ENCODE measurements around the gene VPS13C.
"Not testable (repeated sequence)": the region's sequence is repeated elsewhere in the genome, so short reads cannot be mapped to it uniquely, and the experiment has no call there.

The VPS13C gene

GRCh38 chr15:62047282-62047827, 12.9 kb downstream of the VPS13C start:
- DNase-seq, result no peak

GRCh38 chr15:62046078-62046743, 14.0 kb downstream of the VPS13C start:
- peak; percentile 45 for DNase-seq

DNA sequence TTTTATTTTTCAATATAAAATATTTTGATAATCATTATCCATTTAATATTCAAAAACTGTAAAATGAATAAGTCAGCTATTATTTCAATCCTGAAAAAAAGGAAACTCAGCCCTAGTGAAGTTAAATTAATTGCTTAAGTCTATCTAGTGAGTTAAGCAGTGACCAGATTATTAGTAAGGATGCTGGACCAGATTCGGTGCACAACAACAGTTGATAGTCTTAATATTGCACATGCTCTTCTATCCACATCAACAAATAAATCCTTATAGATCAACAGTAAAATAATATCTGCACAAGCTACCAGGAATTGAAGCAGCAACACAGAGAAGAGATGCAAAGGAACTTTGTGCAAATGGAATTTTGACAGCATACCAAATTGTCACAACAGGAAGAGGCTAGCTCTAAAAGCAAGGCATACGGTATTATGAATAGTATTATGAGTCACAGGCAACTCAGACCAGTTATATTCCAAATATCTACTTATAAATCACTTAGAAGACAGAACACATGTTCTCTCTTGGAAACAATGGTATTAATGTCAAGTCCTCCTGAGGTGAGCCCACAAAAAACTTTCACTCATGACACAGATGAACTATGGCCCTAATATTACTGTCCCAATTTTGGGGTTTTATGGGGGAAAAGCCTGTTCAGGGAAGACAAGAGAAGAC, 24.9 kb downstream of the VPS13C start:
- DNase-seq, result no peak

DNA sequence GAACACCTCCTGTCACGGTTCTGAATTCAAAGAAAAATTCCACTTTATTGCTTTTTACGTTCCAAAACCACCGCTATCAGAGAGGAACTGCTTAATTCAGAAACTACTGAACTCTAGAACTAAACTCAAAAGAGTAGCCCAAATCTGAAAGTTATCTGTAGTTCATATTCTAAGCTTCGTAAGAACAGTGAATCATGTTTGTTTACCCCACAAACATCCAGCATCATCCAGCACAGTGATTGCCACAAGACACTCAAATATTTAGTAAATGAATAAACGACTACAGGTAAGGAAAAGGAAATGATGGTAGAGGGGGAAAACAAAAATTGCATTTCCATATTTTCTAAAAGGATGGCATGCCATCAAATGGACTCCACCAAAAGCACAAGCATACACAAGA, 32.3 kb downstream of the VPS13C start:
- DNase-seq, result no peak

DNA sequence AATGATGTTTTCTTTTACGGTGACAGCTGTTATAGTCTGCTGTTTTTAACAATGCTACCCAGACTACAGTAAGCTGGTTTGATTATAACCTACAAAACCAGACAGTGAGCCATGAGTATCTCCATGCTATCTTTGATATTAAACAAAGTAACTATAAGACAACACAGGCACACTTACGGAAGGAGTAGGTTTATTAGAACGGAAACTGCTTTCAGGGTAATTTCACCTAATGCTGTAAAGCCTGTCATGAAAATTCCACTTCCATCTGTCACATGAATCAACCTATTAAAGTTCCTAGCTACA, 33.0 kb downstream of the VPS13C start:
- no peak for DNase-seq

- DNase-seq, result no peak
These were observed 33.6 kb downstream of the VPS13C start for GRCh38 chr15:62026487-62027262.

- no peak for DNase-seq
These were observed 38.2 kb downstream of the VPS13C start for GRCh38 chr15:62021991-62022600.

DNA sequence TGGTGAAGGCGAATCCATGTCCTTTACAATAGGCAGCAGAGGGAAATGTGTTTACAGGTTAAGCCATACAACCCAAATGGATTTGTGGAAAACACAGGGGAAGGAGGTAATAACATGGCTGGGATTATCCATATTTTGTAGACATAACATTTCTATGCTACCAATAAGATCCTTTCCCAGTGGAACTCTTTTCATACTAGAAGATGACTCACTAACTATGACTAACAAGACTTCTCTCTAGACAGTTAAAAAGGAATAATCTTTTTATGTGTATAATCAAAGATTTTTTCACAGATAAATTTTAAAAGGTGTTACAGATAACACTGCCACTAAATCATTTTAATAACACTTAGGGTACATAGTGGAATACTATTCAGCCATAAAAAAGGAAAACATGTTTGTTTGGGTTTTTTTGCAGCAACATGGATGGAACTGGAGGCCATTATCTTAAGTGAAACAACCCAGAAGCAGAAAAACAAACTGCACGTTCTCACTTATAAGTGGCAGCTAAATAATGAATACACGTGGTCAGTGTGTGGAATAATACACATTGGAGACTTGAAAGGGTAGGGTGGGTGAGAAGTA, 39.6 kb downstream of the VPS13C start:
- DNase-seq, result no peak

GRCh38 chr15:62005354-62005753, 54.9 kb downstream of the VPS13C start:
- DNase-seq, result not testable (repeated sequence)

GRCh38 chr15:61997786-61998185, 62.5 kb downstream of the VPS13C start:
- no peak for DNase-seq

DNA sequence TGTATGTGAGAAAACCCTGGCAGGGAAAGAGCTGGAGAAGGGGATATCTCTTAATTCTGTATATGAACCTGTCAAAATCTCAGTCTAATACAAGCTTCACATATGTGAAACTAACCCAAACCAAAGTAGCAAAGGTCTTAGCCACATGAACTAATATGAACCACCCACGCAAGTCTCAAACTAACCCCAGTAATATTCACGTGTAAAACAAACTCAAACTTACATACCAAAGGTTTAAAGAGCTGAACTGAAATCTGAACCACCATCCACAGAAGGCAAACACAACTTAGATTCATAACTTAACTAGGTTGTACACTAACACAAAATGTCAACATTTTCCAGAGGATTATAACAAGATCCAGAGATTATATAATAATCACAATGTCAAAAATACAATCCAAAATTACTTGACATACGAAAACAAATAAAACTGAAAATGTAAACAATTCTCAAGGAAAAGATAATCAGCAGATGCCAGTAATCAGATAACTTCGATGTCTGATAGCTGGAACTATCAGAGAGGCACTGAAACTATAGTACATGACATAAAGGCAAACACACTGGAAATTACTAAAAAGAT, 64.1 kb downstream of the VPS13C start:
- DNase-seq, result no peak

DNA sequence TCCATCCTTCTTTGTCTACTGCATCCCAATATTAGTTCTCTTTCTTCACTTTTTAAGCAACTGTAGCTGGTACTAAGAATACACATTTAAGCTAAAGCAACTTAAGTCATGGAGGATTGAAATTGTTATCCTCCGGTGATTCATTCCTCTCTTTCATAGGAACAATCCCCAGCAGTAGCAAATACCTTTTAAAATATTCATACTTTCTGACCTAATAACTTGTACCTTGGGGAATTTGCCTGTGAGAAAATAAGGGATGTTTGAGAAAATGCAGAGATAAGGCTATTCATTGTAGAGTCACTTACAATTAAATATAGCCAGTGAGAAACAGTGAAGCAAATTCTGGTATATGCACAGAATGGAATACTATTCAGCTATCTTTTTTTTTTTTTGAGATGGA, 66.0 kb downstream of the VPS13C start:
- DNase-seq, result no peak

GRCh38 chr15:61992518-61992917, 67.7 kb downstream of the VPS13C start:
- DNase-seq, result no peak

- DNase-seq, result no peak
These were observed 70.6 kb downstream of the VPS13C start for GRCh38 chr15:61989667-61990066.

- DNase-seq, result no peak
These were observed 72.4 kb downstream of the VPS13C start for GRCh38 chr15:61987824-61988223.

GRCh38 chr15:61983081-61983480, 77.2 kb downstream of the VPS13C start:
- DNase-seq, result no peak

GRCh38 chr15:61978225-61978624, 82.0 kb downstream of the VPS13C start:
- no peak for DNase-seq

DNA sequence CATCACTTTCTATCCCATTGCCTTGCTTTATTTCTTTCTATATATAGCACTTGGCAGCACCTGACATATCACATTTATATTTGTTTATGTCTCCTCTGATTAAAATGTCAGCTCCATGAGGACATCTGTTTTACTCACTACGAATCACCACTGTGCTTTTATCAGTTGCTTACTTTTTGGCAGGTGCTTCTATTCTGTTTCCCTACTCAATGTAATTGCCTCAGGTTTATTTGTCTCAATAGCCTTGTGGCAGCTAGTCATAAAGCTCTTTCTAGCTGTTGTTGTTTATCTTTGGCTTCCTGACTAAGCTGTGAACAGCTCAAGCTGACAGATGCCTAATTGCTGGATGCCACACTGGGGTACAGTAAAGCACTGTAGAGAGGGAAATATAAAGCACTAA, 85.5 kb downstream of the VPS13C start:
- DNase-seq, result no peak

DNA sequence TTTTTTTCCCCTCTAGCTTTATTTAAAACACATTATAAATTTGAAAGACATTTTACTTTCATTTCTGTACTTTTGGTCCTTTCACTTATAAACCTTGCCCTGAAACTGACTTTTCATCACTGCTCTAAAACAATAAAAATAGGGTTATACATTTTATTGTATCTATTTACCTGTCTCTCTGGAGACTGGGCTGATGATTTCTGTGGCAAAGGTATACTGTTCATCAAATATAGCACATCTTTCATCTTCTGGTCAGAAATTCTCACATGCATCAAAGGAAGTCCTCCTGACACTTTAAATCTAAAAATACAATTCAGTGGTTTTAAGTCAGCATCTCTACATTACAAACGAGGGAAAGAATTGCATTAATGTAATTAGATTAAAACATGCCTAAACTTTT, 86.1 kb downstream of the VPS13C start:
- DNase-seq, result no peak

DNA sequence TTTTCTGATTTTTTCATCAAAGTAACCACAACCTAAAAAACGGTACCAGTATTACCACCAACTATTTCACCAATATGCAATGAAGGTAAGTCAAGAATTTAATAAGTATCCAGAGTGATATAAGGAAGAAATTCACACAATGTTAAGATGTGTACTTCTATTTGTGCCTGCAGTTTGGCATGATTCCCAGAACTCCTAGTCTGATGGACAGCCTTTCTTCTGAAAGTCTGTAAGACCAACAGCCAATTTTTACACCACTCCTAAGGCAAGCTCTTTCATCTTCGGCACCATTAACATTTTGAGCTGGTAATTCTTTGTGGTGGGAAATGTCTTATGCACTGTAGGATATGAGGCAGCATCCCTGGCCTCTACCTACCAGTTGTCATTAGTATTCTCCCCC, 108.3 kb downstream of the VPS13C start:
- peak; percentile 20 for DNase-seq

- DNase-seq, result no peak
These were observed 113.5 kb downstream of the VPS13C start for GRCh38 chr15:61946778-61947177.

DNA sequence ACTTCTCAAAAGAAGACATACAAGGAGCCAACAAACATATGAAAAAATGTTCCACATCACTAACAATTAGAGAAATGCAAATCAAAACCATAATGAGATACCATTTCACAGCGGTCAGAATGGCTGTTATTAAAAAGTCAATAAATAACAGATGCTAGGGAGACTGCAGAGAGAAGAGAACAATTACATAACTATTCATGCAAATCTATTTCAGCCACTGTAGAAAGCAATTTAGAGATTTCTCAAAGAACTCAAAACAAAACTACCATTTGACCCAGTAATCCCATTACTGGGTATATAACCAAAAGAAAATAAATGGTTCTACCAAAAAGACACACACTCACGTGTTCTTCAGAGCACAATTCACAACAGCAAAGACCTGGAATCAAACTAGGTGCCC, 116.3 kb downstream of the VPS13C start:
- DNase-seq, result no peak

DNA sequence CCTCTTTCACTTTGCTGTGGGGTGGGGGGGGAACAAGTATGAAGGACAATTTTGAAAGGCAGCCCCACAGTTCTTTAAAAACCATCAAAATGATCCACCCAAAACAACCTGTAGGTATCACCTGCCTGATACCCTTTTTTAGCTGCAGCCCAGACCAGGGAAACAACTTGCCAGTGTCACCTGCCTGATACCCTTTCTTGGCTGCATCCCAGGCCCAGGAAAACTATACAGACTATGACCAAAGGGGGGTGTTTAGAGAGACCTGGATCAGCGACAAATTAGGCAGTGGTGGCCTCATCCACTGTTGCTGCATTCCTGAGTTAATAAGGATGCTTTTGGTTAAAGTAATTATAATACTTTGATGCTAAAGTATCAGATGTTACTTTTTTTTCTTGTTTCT, 122.0 kb downstream of the VPS13C start:
- DNase-seq, result no peak

Data from RPMI8226 (cell line).